Osteocyte (in vitro differentiated cells): ENCODE data around the gene ATP11A. TPM values are rescaled to one million over a fixed set of nuclear protein-coding genes. Genes with fewer than 3 reads are reported as not detected.

Experiments
- DNase-seq: peaks from one replicate; pipeline ENCODE4 v3.0.0; 2021; ENCODE audit warnings: mixed read lengths; ENCODE audit not compliant: unreplicated experiment; ENCODE audit errors: extremely low spot score
- H3K27ac Mint-ChIP-seq: one replicate; pipeline ENCODE4 v1.8.0; 2021; ENCODE audit warnings: mild to moderate bottlenecking, mixed read lengths; ENCODE audit not compliant: unreplicated experiment
- H3K27me3 Mint-ChIP-seq: one replicate; pipeline ENCODE4 v1.8.0; 2021; ENCODE audit warnings: mixed read lengths; ENCODE audit not compliant: unreplicated experiment
- H3K36me3 Mint-ChIP-seq: one replicate; pipeline ENCODE4 v1.8.0; 2021; ENCODE audit warnings: mixed read lengths; ENCODE audit not compliant: unreplicated experiment
- H3K4me1 Mint-ChIP-seq: one replicate; pipeline ENCODE4 v1.8.0; 2021; ENCODE audit warnings: mixed read lengths; ENCODE audit not compliant: unreplicated experiment
- H3K4me3 Mint-ChIP-seq: one replicate; pipeline ENCODE4 v1.8.0; 2021; ENCODE audit warnings: mild to moderate bottlenecking, moderate library complexity, mixed read lengths; ENCODE audit not compliant: unreplicated experiment
- H3K9me3 Mint-ChIP-seq: one replicate; pipeline ENCODE4 v1.8.0; 2021; ENCODE audit warnings: mixed read lengths; ENCODE audit not compliant: unreplicated experiment
- total RNA-seq: library from RNA; stranded (reverse); gene quantifications from 2 replicates; pipeline ENCODE4 v1.2.1, GENCODE V29; 2021
- TF ChIP-seq, protein P1 (sequence below): fragments of 200-600 bp; sonication (generic); IDR thresholded peaks from 2 replicates; pipeline ENCODE4 v1.5.0; 2021; ENCODE audit warnings: antibody characterized with exemption, mild to moderate bottlenecking, moderate library complexity

ATP11A gene
- total RNA-seq, 1 donor from 2014 or later: 15.7 TPM

DNA sequence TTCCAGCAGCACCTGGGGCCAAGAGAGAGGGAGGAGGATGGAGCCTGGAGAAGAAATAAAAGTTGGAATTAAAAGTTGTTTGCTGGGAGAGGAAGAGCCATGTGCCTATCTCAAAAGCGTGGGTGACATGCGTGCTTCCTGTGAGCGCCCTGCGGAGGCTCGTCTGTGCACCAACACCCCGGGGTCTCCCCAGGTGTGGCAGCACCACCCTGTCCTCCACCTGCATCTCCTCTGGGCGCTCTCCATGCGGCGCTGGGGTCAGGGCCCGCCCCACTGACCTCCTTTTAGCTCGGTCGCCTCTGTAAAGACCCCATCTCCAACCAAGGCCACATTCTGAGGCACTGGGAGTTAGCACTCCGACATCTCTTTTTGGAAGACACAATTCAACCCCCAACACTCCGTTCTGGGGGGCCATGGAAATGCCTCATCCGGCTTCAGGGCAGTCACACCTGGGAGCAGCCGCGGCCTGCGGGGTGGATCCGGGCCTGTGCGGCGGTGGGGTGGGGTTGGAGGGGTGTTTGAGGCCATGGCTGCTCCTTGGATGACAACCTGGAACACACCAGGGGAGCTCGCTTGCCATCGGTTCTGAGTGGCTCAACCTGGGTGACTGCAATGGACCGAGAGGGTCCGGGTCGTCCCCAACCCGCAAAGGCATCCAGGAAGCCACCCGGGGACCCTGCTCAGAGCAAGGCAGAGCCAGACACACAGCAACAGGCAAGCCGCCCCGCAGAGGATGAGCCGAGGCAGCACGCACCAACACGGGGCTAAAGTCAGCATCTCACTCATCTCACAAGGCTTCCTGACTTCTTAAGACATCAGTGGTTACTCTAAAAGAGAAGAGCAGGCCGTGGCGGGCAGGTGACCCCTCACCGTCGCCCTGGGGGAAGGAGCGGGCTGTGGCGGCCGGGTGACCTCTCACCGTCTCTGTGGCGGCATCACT, 199.8 kb downstream of the ATP11A start:
- Mint-ChIP-seq H3K4me3 (no peak overlapping the region), H3K27ac (no peak overlapping the region)

DNA sequence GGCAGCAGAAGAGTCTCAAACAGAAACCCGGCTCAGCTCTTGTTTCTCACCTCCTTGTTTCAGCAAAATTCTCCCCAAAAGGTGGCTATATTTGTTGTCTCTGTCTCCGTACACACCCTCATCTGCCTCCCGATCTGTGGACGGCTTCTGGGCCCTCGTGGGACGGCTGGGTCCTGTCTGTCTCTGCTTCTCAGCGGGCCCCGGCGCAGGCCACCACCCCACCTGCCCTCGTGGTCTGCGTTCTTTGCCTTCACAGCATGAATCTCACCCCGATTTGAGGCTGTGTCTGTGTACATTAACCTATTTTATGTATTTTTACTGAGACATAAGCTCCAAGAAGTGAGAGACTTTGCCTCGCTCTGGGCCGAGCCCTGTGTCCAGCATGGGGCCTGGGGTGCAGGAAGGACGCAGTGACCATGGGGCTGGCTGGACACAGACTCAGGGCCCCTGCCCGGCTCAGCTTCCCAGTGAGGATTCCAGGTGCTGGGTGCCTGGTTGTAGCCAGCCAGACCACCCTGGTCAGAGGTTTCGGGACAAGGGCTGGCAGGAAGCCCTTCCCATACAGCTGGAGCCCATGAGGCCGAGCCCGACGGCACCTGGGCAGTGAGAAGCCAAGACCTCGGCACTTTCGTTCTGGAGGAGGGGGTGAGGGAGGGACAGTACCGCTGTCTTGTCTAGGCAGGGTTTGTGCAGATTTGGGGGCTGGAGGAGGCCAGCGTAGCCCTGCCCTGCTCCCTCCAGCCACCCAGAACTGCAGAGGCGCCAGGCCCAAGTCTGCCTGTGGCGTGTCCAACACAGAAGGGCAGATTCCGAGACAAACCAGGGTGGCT, 200.7 kb downstream of the ATP11A start:
- H3K4me1 Mint-ChIP-seq: peaks cover 21% of the 10 kb centered on the region
- DNase-seq: no peak
- H3K27me3 Mint-ChIP-seq: peaks cover 26% of the 10 kb centered on the region
- H3K27ac Mint-ChIP-seq: no peak overlapping the region
- H3K9me3 Mint-ChIP-seq: no peaks in the 10 kb centered on the region
- no peaks in the 10 kb centered on the region for H3K36me3 Mint-ChIP-seq
- H3K4me3 Mint-ChIP-seq: no peak overlapping the region
- TF ChIP-seq, protein P1, sequence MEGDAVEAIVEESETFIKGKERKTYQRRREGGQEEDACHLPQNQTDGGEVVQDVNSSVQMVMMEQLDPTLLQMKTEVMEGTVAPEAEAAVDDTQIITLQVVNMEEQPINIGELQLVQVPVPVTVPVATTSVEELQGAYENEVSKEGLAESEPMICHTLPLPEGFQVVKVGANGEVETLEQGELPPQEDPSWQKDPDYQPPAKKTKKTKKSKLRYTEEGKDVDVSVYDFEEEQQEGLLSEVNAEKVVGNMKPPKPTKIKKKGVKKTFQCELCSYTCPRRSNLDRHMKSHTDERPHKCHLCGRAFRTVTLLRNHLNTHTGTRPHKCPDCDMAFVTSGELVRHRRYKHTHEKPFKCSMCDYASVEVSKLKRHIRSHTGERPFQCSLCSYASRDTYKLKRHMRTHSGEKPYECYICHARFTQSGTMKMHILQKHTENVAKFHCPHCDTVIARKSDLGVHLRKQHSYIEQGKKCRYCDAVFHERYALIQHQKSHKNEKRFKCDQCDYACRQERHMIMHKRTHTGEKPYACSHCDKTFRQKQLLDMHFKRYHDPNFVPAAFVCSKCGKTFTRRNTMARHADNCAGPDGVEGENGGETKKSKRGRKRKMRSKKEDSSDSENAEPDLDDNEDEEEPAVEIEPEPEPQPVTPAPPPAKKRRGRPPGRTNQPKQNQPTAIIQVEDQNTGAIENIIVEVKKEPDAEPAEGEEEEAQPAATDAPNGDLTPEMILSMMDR: no peak

More for the DNA sequence above, 199.8 kb downstream of the ATP11A start:
- Mint-ChIP-seq H3K36me3 (no peaks in the 10 kb centered on the region), H3K9me3 (no peaks in the 10 kb centered on the region), H3K4me1 (peaks cover 21% of the 10 kb centered on the region), H3K27me3 (peaks cover 26% of the 10 kb centered on the region)
- no peak for DNase-seq
- TF ChIP-seq, protein P1: no peak

DNA sequence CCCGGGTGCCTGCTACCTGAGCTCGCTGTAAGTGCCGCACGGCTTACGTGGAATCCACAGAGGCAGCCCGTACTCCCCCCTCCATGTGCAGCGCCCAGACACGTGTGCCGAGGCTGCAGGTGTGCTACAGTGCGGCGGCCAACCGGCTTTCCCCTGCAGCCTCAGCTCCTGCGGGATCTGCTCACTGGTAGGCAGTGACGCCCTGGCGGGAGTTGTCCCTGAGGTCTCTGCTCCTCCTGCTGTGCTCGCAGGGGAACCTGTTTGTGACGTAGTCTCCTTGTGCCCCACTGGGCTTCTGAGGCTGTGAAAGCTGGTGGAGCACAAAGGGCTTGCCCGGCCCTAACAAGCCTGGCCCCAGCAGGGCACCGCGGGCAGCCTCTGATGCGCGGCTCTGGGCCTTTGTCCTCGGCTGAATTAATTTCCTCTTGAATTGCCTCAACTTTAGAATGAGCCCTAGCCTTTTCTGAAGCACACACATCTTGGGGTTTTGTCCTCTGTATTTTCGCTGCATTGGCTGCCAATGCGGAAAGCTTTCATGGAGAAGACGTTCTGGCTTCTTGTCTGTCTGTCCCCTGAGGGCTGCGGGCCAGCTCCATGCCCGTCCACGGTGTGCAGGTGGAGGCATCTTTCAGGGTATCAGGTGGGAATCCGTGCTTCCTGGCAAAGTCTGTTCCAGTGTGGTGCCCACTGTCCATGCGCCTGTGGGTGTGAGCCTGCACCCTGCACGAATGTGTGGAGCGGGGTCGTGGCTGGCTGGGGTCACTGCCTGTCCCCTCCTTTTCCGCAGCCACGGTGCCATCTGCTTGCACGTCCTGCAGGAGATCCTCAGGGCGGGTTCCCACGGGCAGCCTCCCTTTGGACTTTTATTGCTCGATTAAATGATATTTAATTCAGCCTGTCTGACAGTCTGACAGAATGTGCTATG, 201.9 kb downstream of the ATP11A start:
- Mint-ChIP-seq H3K4me1 (peaks cover 12% of the 10 kb centered on the region), H3K9me3 (no peaks in the 10 kb centered on the region), H3K27ac (no peak overlapping the region), H3K27me3 (peaks cover 30% of the 10 kb centered on the region), H3K36me3 (no peaks in the 10 kb centered on the region), H3K4me3 (no peak overlapping the region)
- no peak for DNase-seq
- TF ChIP-seq, protein P1: no peak

DNA sequence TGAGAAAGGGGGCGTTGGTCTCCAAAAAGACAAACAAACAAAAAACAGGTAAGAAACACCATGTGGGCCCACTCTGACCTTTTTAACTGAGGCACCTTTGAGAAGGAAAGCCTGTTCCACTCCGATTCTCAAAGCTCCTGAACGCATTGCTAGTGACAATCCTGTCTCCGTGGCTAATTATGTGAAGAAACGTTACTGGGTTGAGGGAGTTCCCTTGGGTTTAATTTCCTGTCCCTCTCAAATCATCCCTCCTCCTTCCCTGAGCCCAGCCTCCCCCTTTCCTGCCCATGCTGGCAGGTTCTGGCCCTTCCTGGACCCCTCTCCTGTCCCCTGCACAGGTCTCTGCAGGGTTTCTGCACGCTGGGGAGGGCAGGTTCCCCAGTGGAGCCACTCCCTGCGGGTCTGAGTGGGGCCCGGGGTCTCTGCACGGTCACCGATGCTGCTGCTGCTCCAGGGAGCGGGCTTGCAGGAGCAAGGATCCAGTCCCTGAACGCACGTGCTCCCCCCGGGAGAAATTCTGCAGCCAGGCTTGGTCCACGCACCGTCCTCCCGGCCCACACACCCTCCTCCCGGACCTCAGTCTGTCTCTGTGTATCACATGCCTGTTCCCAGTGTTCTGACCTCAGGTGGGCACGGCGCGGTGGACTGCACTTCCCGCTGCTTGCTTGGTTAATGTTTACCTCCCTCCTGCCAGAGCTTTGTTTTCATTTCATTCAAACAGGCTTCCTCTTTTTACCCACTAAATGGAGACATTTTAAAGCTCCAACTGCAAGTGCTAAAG, 202.8 kb downstream of the ATP11A start:
- Mint-ChIP-seq H3K36me3 (no peaks in the 10 kb centered on the region), H3K27me3 (peaks cover 32% of the 10 kb centered on the region), H3K27ac (peak overlapping the region; percentile 53), H3K4me3 (peak overlapping the region; percentile 22), H3K9me3 (no peaks in the 10 kb centered on the region), H3K4me1 (peaks cover 12% of the 10 kb centered on the region)
- DNase-seq: no peak
- TF ChIP-seq, protein P1: no peak
